SIG-M5 treated with dmso at 0.1 percent for 504 hours (cell line): ENCODE results near the gene TMEM254.
A peak's percentile ranks its signal among the peaks of the same experiment; 100 is the strongest.
"Not testable (repeated sequence)": the region's sequence is repeated elsewhere in the genome, so short reads cannot be mapped to it uniquely, and the experiment has no call there.

Experiments used
- DNase-seq: peaks from one replicate; lab custom pipeline; 2025; ENCODE audit not compliant: unreplicated experiment; lab: John Stamatoyannopoulos, UW

Gene TMEM254, protein sequence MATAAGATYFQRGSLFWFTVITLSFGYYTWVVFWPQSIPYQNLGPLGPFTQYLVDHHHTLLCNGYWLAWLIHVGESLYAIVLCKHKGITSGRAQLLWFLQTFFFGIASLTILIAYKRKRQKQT

DNA sequence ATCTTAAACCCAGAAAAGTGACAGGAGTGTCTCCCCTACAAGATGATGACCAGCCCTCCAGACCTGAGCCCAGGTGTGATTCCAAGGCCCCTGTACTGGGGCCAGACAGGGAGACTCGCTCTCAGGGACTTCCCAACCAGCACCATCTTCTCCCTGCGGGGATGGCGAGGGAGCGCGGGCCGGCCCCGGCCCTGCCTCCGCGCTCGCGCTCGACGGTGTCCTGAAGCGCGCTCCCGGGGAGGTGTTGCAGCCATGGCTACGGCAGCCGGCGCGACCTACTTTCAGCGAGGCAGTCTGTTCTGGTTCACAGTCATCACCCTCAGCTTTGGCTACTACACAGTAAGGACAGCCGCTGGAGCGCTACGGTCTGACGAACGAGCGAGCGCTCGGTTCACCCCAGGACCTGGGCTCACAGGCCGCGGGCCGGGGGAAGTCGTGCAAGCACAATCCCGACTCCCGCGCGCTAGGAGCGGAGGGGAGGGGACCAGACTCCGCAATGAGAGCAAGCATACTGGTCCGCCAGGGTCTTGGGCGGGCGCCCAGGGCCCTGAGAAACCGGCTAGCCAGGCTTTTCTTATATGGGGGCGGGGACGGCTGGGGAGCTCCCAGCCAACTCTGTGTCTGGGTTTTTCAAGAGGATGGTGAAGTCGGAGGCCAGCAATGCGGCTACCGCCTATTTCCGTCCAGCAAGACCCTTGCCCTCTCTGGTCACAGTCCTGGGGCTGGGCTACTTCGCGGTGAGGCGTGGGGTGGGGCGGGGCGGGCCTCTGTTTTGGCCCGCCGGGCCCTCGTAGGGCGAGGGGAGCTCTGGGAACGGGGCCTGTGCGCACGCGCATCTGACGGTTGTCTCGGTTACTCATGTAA lies at the start of gene TMEM254:
TMEM254 (plus strand) TSS at position 218 of the 864 bp plus-strand sequence; CDS start at position 253, 35 bp downstream.
- peak; percentile 64 for DNase-seq

DNA sequence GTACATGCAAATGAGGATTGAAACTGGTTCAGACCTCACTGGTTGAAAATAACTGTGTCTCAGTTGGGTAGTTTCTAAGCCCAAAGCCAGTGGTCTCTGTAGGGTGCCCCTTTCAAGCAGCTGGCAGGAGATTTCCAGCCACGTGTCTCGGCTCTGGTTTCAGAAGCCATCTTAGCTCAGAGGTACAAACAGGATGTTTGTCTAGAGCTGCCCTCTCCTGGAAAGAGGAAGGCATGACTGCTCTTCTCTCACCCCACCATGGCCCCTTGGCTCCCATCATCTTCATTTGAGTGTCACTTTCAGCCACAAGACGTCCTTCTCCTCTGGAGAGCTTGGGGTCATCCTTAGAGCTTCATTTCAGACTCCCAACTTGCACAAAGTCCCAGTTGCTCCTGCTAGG lies 49.3 kb upstream of the TMEM254 start:
- not testable (repeated sequence) for DNase-seq

DNA sequence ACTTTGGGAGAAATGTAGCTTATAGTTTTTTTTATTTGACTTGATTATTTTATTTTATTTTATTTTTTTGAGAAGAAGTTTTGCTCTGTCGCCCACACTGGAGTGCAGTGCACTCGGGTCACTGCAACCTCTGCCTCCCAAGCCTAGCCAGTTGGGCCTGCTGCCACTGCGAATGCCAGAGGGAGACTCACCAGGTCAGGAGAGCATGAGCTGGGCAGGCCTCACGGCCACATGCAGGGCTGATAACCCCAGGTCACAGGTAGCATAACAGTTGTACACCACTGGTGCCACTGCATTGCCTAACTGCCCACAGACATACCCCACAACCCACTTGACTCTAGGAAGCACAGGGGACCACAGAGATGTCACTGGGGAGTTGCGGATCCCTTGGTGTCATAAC lies 48.6 kb upstream of the TMEM254 start:
- DNase-seq: not testable (repeated sequence)

DNA sequence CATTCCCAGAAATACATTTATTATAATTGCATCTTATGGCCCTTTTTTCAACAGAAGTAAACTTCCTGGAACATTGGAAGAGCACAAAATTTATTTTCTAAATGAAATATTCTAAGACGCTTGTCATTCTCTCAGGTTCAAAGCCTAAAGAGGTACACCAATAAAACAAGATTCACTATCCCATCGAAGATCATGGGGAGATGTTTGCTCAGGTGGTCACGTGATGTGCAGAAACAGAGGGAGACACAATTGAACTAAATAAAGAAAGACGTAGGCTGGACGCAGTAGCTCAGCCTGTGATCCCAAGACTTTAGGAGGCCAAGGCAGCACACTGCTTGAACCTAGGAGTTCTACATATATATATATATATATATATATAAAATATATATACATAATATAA lies 46.0 kb upstream of the TMEM254 start:
- no peak for DNase-seq

DNA sequence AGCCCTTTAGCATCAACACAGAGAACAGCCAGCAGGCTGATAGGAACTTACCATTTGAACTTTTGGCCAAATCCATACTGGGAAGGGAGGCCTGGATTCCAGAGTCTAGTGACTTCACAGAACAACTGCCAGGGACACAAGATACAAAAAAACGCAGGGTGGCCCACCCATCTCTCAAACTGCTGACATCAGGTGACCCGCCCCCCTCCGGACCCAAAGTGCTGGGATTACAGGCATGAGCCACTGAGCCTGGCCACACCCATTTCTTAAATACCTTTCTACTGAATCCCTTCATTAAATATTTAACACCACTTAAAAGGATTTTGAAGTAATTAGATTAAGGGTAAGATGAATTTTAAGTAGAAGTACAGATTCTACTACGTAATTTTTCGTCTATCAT lies 43.7 kb upstream of the TMEM254 start:
- DNase-seq: not testable (repeated sequence)

DNA sequence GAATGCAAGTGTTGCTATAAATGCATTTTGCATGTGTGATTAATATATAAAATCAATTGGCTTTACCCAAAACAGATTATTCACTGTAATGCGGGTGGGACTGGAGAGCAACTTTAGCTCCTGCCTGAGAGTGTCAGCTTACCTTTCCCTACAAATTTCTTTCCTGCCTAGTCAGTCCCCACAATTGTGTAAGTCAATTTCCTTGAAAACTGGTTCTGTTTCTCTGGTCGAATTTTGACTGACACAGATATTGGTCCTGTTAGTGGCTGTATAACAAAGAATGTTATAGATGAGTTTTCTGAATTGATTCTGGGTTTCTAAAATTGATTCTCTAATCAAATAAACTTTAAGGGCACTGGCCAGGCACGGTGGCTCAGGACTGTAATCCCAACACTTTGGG lies 43.0 kb upstream of the TMEM254 start:
- DNase-seq: not testable (repeated sequence)

DNA sequence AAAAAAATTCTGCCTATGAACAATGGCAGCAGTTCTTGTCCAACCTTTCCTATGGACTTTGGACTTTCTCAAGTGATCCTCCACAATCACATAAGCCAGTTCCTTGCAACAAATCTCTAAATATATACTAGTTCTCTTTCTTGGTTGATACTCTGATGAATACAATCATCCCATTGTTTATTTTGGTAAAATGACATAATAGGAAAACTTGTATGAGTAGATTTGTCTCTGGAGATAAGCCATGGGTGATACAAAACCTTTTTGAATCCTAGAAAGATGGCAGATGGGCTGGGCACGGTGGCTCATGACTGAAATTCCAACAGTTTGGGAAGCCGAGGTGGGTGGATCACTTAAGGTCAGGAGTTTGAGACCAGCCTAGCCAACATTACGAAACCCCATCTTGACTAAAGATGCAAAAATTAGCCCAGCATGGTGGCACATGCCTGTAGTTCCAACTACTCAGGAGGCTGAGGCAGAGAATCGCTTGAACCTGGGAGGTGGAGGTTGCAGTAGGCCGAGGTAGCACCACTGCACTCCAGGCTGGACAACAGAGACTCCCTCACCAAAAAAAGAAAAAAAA lies 41.5 kb upstream of the TMEM254 start:
- not testable (repeated sequence) for DNase-seq

DNA sequence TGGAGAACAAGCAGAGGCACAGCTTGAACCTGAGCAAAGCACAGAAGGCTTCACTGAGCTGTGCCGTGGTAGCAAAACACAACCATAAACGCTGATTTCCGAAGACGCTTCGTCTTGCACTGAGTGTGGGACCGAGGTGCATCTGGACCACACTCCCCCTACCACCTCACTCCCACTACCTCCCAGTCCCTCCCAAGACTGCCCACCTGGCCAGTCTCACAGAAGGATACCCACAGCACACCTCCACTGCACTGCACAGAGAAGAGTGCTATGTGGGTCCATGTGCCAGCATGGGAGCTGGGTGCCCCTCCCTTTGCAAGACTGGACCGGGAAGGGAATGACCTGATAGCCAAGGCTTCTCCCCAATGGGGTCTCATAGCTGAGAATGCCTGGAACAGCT lies 40.2 kb upstream of the TMEM254 start:
- DNase-seq: not testable (repeated sequence)

DNA sequence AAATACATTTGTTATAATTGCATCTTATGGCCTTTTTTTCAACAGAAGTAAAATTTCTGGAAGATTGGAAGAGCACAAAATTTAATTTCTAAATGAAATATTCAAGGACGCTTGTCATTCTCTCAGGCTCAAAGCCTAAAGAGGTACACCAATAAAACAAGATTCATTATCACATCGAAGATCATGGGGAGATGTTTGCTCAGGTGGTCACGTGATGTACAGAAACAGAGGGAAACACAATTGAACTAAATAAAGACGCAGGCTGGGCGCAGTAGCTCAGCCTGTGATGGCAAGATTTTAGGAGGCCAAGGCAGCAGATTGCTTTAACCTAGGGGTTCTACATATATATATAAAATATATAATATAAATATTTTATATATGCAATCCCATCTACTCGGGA lies 37.3 kb upstream of the TMEM254 start:
- no peak for DNase-seq

DNA sequence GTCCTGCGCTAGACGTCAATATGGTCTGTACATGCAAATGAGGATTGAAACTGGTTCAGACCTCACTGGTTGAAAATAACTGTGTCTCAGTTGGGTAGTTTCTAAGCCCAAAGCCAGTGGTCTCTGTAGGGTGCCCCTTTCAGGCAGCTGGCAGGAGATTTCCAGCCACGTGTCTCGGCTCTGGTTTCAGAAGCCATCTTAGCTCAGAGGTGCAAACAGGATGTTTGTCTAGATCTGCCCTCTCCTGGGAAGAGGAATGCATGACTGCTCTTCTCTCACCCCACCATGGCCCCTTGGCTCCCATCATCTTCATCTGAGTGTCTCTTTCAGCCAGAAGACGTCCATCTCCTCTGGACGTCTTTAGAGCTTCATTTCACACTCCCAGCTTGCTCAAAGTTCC lies 33.5 kb upstream of the TMEM254 start:
- not testable (repeated sequence) for DNase-seq

DNA sequence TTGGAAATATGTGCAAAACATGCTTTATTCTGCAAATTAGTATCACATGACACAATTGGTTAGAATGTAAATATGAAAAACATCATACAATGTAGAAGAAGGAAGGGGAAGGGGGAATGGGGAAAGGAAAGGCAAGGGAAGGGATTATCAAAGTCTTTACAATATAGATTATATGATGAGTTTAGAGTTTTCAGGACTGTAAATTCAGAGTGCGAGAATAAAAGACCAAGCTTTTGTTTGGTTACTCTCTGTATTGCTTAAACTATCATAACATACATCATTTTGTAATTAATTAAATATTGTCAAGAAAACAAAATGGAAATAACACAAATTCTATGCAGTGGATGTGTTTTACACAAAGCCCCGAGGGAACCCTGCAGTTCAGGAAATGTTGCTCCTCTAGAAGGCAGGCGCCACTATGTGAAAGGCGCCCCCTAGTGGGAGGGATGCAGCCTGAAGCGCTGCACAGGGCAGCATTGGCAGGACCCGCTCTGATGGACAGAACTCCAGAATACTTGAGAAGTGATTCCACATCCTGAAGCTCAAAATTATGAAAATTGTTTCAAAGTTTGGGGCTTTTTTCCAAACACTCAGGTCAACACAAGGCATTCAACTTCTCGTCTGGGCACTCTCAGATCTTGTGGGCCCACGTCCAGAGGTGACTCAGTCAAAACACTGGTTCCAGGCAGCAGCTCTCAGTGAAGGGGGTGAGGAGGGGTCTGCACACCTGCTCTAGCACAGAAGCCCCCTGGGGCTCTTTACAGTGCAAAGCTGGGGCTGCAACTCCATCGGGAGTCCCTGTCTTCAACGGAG lies 31.6 kb upstream of the TMEM254 start:
- DNase-seq: peak; percentile 44

DNA sequence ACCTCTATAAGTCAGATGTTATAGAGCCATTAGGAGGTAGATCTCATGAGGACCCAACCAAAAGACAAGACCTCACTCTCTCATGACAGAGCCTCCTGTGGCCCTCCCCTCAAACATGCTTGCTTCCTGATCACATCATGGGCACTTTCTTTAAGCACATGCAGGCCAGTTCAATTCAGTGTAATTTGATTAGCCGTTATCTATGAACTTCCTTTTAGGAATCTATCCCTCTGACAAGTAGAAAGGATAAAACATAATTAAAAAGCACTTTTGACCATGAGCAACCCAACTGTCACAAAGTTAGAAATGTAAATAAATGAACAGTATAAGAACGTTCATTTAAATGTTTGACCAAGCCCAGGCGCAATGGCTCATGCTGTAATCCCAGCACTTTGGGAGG lies 27.7 kb upstream of the TMEM254 start:
- no peak for DNase-seq

DNA sequence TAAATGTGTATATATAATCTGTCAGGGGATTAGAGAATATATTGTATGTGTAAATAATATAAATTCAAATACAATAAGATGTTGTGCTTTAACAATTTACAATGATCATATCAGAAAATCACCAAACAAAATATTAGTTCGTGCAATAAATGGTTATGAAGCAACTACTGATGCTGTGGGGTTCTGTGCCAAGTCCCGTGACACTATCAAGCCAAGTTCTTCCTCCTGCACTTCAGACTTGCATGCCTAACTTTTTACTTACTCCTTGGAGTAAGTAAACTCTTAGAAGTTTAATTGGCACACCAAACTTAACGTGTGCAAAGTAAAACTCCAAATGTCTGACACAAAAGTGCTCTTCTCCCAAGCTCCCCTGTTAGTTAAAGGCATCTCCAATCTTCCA lies 26.5 kb upstream of the TMEM254 start:
- no peak for DNase-seq

DNA sequence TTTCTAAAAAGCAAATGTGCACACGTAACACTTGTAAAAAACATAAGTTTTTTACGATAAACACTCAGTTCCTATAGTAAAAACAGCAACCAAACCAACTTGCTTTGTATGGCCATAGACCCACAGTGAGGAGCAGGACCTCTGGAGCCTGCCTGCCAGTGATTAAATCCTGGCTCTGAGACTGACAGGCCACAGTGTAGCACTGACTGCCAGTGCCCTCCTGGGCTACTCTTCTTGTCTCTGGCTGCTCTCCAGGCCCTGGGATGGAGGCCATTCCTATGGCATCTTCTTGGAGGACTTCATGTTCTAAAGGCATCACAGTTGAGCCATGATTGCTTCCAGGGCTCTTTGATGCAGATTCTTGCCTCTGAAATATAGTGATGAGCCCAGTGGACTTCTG lies 22.7 kb upstream of the TMEM254 start:
- DNase-seq: no peak

DNA sequence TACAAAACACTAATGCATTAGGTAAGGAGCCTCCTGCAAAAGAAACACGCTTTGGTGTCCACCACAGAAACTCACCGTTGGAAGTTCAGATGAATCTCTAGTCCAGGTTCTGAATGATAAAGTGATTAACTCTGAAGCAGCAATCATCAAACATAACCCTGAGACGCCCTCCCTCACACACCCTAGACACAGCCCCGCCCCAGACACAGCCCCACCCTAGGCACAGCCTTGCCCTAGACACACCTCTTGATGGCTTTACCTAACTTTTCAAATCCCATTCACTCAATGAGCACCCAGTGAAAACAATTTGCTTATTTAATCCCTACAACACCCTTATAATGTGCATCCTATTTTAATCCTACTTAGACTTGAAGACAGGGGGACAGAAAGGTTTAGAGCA lies 21.3 kb upstream of the TMEM254 start:
- DNase-seq: no peak

DNA sequence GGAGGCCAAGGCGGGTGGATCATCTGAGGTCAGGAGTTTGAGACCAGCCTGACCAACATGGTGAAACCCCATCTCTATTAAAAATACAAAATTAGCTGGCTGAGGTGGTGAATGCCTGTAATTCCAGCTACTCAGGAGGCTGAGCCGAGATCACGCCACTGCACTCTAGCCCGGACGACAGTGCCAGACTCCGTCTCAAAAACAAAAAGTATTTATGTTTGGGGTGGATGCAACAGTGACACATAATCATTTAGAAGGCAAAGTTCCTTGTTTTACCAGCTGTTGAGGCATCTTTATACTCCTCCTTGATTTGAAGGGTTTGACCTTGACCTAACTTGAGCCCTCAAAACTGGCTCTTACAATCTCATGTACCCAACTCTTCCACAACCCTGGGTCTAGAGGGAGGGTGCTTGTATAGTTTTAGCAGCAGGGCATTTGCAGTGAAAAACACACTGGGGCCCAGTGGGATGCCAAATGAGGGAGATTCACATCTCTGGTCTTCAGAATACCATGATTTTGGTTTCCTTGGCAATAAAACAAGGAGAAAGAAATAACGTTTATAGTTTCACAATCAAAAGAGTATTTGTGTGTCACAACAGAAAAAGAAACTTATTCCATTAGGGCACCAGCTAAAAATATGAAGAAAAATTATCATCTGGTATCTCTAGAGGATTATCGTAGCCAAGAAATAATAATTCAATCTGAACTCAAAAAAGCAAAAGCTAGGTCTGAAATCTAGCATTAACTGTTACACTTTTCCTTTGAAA lies 14.2 kb upstream of the TMEM254 start:
- no peak for DNase-seq

DNA sequence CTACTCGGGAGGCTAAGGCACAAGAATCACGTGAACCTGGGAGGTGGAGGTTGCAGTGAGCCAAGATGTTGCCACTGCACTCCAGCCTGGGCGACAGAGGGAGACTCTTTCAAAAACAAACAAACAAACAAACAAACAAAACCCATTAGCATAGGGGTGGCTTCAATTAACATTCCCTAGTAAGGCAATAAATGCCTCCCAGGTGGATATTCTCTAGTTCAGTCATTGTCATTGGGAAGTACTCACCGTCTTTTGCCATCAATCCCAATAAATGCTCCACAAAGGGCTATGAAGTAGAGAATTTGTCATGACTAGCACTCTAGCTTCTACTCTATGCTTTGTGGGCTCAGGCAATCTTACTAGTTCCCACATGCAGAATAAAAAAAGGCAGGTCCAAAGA lies 11.7 kb upstream of the TMEM254 start:
- no peak for DNase-seq

DNA sequence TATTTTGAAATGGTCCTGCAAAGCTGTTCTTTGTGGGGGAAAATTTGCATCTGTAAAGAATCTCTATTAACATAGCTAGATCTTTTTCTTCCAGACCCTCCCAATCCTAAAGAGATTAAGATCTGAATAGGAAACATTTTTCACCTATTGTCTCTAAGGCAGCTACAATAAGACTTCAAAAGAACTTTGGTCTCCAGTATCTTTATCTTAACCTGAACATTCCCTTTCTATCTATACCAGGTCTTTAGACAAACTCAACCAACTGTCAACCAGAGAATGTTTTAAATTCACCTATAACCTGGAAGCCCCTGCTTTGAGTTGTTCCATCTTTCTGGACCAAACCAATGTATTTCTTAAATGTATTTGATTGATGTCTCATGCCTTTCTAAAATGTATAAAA lies 10.6 kb upstream of the TMEM254 start:
- DNase-seq: not testable (repeated sequence)

DNA sequence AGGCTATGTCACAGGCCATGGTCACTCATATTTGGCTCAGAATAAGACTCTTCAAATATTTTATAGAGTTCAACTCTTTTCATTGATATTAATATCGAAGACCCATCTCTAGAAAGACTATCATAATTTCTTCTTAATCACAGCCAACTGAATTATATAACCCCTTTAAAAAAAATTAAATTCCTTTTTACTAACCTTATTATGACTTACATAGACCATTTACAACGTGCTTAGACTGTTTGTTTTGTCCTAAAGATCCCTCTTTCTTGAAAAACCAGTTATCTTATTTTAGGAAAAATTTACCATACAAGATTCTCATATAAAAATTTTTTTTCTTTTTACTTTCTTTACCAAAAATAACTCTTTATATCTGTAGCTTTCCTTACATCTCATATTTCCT lies 10.2 kb upstream of the TMEM254 start:
- DNase-seq: no peak

DNA sequence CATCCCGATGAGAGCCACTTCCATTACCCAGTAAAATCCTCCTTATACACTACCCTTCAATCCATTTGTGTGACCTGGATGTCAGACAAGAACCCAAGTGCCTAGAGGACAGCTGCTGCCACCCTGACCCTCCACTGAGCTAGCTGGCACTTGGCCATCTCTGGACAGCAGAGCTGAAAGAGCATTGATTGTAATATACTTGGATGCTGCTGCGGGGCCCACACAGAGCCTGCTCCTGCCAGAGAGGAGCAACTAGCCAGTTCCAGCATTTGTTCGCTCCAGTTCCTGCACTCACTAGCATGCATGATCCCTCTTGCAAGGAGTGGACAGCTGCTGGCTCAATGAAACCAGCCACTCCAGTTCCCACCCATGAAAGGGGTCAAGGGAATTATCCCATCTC lies 8.4 kb upstream of the TMEM254 start:
- DNase-seq: no peak

DNA sequence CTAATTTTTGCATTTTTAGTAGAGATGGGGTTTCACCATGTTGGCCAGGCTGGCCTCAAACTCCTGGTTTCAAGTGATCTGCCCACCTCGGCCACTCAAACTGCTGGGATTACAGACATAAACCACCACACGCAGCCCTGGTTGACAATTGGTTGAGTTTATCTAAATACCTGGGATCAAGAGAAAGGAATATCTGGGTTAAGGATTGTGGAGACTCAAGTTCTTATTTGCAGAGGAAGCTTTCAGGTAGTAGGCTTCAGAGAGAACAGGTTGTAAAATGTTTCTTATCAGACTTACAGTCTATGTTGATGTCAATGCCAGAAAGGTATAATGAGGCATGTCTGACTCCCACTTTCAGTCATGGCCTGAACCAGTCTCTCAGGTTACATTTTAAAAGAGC lies 5.9 kb upstream of the TMEM254 start:
- DNase-seq: no peak
